HFF-Myc (cell line): ENCODE results near the gene DGKK.

Experiments
- DNase-seq: peaks from one replicate; pipeline ENCODE4 v3.0.0-alpha.2; 2011; ENCODE audit warnings: low read depth; ENCODE audit errors: extremely low read depth
- H3K4me3 ChIP-seq: replicated peaks from 2 replicates; pipeline ENCODE4 v1.5.1; 2011; ENCODE audit warnings: low read depth, mild to moderate bottlenecking, control low read depth, low read length
- TF ChIP-seq, protein P1 (sequence below): IDR thresholded peaks from 2 replicates; pipeline ENCODE4 v1.5.1; 2012; ENCODE audit warnings: mild to moderate bottlenecking, low read depth, low read length, control low read depth; ENCODE audit errors: missing control alignments

DGKK gene

DNA sequence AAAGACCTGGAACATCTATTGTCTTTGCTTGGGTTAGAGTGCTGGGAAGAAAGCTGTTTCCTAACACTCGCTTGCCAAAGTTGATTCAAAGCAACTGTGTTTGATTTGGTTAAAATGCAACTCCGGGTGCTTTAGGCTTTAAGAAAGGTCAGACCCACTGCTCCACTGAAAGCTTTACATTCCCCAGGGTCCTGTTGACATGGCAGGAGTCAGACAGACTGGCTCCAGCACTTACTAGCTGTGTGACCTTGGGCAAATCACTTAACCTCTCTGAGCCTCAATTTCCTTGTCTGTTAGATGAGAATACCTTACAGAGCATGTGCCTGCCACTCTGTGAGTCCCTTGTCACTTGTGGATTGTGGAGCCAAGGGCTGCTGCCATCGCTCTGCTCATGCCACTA, 39.0 kb downstream of the DGKK start:
- TF ChIP-seq, protein P1, sequence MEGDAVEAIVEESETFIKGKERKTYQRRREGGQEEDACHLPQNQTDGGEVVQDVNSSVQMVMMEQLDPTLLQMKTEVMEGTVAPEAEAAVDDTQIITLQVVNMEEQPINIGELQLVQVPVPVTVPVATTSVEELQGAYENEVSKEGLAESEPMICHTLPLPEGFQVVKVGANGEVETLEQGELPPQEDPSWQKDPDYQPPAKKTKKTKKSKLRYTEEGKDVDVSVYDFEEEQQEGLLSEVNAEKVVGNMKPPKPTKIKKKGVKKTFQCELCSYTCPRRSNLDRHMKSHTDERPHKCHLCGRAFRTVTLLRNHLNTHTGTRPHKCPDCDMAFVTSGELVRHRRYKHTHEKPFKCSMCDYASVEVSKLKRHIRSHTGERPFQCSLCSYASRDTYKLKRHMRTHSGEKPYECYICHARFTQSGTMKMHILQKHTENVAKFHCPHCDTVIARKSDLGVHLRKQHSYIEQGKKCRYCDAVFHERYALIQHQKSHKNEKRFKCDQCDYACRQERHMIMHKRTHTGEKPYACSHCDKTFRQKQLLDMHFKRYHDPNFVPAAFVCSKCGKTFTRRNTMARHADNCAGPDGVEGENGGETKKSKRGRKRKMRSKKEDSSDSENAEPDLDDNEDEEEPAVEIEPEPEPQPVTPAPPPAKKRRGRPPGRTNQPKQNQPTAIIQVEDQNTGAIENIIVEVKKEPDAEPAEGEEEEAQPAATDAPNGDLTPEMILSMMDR: no peak
- H3K4me3 ChIP-seq: no peak overlapping the region
- no peak for DNase-seq

GRCh38 chrX:50430917-50431575, 39.6 kb downstream of the DGKK start:
- no peak for DNase-seq
- H3K4me3 ChIP-seq: no peak overlapping the region
- TF ChIP-seq, protein P1: no peak

- no peak for DNase-seq
- TF ChIP-seq, protein P1: no peak
- H3K4me3 ChIP-seq: no peak overlapping the region
Observed at GRCh38 chrX:50428174-50428573, 42.5 kb downstream of the DGKK start.

GRCh38 chrX:50407976-50408375, 62.6 kb downstream of the DGKK start:
- TF ChIP-seq, protein P1: no peak
- no peak overlapping the region for H3K4me3 ChIP-seq
- no peak for DNase-seq

GRCh38 chrX:50403903-50404302, 66.7 kb downstream of the DGKK start:
- TF ChIP-seq, protein P1: no peak
- DNase-seq: no peak
- no peak overlapping the region for H3K4me3 ChIP-seq

- TF ChIP-seq, protein P1: no peak
- no peak for DNase-seq
Observed at GRCh38 chrX:50402886-50403285, 67.7 kb downstream of the DGKK start.

GRCh38 chrX:50393902-50394301, 76.7 kb downstream of the DGKK start:
- no peak for DNase-seq
- TF ChIP-seq, protein P1: no peak

More at GRCh38 chrX:50402886-50403285, 67.7 kb downstream of the DGKK start:
- no peak overlapping the region for H3K4me3 ChIP-seq

More at GRCh38 chrX:50393902-50394301, 76.7 kb downstream of the DGKK start:
- no peak overlapping the region for H3K4me3 ChIP-seq
